Panc1 (cell line): ENCODE measurements around the gene MAMSTR. TPM values are rescaled to one million over a fixed set of nuclear protein-coding genes. Genes with fewer than 3 reads are reported as not detected.
"Not testable (repeated sequence)": the region's sequence is repeated elsewhere in the genome, so short reads cannot be mapped to it uniquely, and the experiment has no call there.

Experiments
- ATAC-seq: fragments of 200-7000 bp; cut with Tn5 transposase; 2 replicates; pipeline ENCODE4 v1.9.1; 2020; ENCODE audit warnings: mild to moderate bottlenecking, moderate library complexity
- BruUV-seq: library from RNA; stranded (reverse); fragments of 400-500 nt; replicated peaks from 2 replicates; lab custom pipeline; 2021; lab: Mats Ljungman, UMichigan
- CTCF ChIA-PET: fragments of 300-600 bp; sonication (Branson Sonifier 250); formaldehyde crosslinking; loops from one replicate; lab custom pipeline; 2022; ENCODE audit warnings: antibody characterized with exemption; lab: Charles Lee
- POLR2A ChIA-PET: fragments of 300-600 bp; sonication (Branson Sonifier 250); formaldehyde crosslinking; loops from one replicate; lab custom pipeline; 2022; ENCODE audit warnings: antibody characterized with exemption; lab: Charles Lee
- DNase-seq: peaks from one replicate; pipeline ENCODE4 v3.0.0-alpha.2; 2010; ENCODE audit warnings: low read depth, low spot score
- H3K27ac ChIP-seq: 2 replicates; pipeline ENCODE4 v1.5.1; 2011; ENCODE audit warnings: mild to moderate bottlenecking, low read length, inconsistent platforms
- H3K27me3 ChIP-seq: fragments of 200-500 bp; sonication (Bioruptor generic); 2 replicates; pipeline ENCODE4 v1.6.0; 2014; ENCODE audit warnings: low read length, inconsistent platforms; ENCODE audit not compliant: control insufficient read depth, insufficient read depth
- H3K36me3 ChIP-seq: fragments of 200-500 bp; sonication (Bioruptor generic); 2 replicates; pipeline ENCODE4 v1.5.1; 2014; ENCODE audit warnings: inconsistent platforms, mild to moderate bottlenecking, low read length, moderate library complexity; ENCODE audit not compliant: control insufficient read depth, insufficient read depth
- H3K4me1 ChIP-seq: 2 replicates; pipeline ENCODE4 v1.5.1; 2011; ENCODE audit warnings: inconsistent platforms, mild to moderate bottlenecking, low read length, moderate library complexity; ENCODE audit not compliant: control insufficient read depth, insufficient read depth
- H3K4me3 ChIP-seq, 2 experiments: 2 replicates each; pipeline ENCODE4 v1.5.1; 2011 to 2012; ENCODE audit warnings: low read depth in 2 of 2, low read length in 2 of 2, mild to moderate bottlenecking in 2 of 2, inconsistent platforms in 1 of 2, moderate library complexity in 1 of 2
- H3K9me3 ChIP-seq: fragments of 200-500 bp; sonication (Bioruptor generic); 2 replicates; pipeline ENCODE4 v1.5.1; 2014; ENCODE audit warnings: low read depth, mild to moderate bottlenecking, inconsistent platforms, low read length, moderate library complexity; ENCODE audit not compliant: control insufficient read depth, insufficient read depth
- CTCF ChIP-seq: fragments of 450-650 bp; IDR thresholded peaks from 2 replicates; pipeline ENCODE4 v1.5.1; 2017; ENCODE audit warnings: mild to moderate bottlenecking
- POLR2AphosphoS5 ChIP-seq: IDR thresholded peaks from 2 replicates; pipeline ENCODE4 v1.6.1; 2012; ENCODE audit warnings: mild to moderate bottlenecking, low read depth, low read length, moderate library complexity
- SIN3A ChIP-seq: IDR thresholded peaks from 2 replicates; pipeline ENCODE4 v1.6.1; 2012; ENCODE audit warnings: low read depth, mild to moderate bottlenecking, low read length, moderate library complexity, borderline replicate concordance; ENCODE audit not compliant: insufficient read depth
- TCF7L2 ChIP-seq: IDR thresholded peaks from 2 replicates; pipeline ENCODE4 v1.6.1; 2011; ENCODE audit warnings: mild to moderate bottlenecking, low read depth, low read length, inconsistent platforms
- in situ Hi-C: cut with HindIII; loops from 2 replicates; pipeline ENCODE4 v1.10.0; 2016; ENCODE audit warnings: low sequenced_read_pairs, low pct_unique_long_range_greater_than_20kb
- intact Hi-C: fragments of 100-400 bp; cut with micrococcal nuclease; formaldehyde crosslinking; loops from one replicate; pipeline ENCODE4 v1.10.0; 2022; ENCODE audit not compliant: unreplicated experiment
- total RNA-seq: library from RNA; stranded (reverse); gene quantifications from one replicate; pipeline ENCODE4 v1.2.1, GENCODE V29; 2021; ENCODE audit not compliant: unreplicated experiment
- TF ChIP-seq, protein P1 (sequence below), 2 experiments: IDR thresholded peaks; 2 replicates each; pipeline ENCODE4 v1.6.1; 2011 to 2012; ENCODE audit warnings: low read depth in 2 of 2, control low read depth in 1 of 2, low read length in 1 of 2, mild to moderate bottlenecking in 1 of 2, moderate library complexity in 1 of 2; ENCODE audit not compliant: insufficient read depth in 1 of 2

The MAMSTR gene
- total RNA-seq, 1 experiment from 2014 or later = 3.3 TPM

GRCh38 chr19:48689449-48689848 is 30.1 kb downstream of the MAMSTR start:
- ChIA-PET CTCF (no interaction called here), POLR2A (no interaction called here)
- BruUV-seq = no TSS peak
- no peak for ATAC-seq
- no peak for DNase-seq
- intact Hi-C loops (no loop called here), in situ Hi-C loops (no loop called here)
- H3K27ac ChIP-seq = no peak overlapping the region
- TF ChIP-seq TCF7L2 = no peak
- TF ChIP-seq CTCF = no peak
- no peak for TF ChIP-seq SIN3A
- TF ChIP-seq, protein P1, sequence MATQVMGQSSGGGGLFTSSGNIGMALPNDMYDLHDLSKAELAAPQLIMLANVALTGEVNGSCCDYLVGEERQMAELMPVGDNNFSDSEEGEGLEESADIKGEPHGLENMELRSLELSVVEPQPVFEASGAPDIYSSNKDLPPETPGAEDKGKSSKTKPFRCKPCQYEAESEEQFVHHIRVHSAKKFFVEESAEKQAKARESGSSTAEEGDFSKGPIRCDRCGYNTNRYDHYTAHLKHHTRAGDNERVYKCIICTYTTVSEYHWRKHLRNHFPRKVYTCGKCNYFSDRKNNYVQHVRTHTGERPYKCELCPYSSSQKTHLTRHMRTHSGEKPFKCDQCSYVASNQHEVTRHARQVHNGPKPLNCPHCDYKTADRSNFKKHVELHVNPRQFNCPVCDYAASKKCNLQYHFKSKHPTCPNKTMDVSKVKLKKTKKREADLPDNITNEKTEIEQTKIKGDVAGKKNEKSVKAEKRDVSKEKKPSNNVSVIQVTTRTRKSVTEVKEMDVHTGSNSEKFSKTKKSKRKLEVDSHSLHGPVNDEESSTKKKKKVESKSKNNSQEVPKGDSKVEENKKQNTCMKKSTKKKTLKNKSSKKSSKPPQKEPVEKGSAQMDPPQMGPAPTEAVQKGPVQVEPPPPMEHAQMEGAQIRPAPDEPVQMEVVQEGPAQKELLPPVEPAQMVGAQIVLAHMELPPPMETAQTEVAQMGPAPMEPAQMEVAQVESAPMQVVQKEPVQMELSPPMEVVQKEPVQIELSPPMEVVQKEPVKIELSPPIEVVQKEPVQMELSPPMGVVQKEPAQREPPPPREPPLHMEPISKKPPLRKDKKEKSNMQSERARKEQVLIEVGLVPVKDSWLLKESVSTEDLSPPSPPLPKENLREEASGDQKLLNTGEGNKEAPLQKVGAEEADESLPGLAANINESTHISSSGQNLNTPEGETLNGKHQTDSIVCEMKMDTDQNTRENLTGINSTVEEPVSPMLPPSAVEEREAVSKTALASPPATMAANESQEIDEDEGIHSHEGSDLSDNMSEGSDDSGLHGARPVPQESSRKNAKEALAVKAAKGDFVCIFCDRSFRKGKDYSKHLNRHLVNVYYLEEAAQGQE (IDR thresholded peaks at IDR 0.05; ENCODE audit: insufficient read depth in 1 of 2, low read depth in 2 of 2, low read length in 1 of 2) = no peak
- no peak for TF ChIP-seq POLR2AphosphoS5
- H3K4me1 ChIP-seq = no peaks in the 10 kb centered on the region
- no peaks in the 10 kb centered on the region for H3K36me3 ChIP-seq
- H3K4me3 ChIP-seq = no peak overlapping the region
- no peaks in the 10 kb centered on the region for H3K9me3 ChIP-seq
- no peaks in the 10 kb centered on the region for H3K27me3 ChIP-seq

GRCh38 chr19:48687776-48688175 is 31.7 kb downstream of the MAMSTR start:
- Histone ChIP-seq H3K27ac (no peak overlapping the region), H3K4me1 (no peaks in the 10 kb centered on the region), H3K27me3 (no peaks in the 10 kb centered on the region), H3K9me3 (no peaks in the 10 kb centered on the region), H3K4me3 (no peak overlapping the region), H3K36me3 (no peaks in the 10 kb centered on the region)
- in situ Hi-C loops = no loop called here
- DNase-seq (no peak), ATAC-seq (no peak)
- TF ChIP-seq SIN3A (no peak), POLR2AphosphoS5 (no peak), TCF7L2 (no peak), CTCF (no peak)
- TF ChIP-seq, protein P1 (IDR thresholded peaks at IDR 0.05; ENCODE audit: insufficient read depth in 1 of 2, low read depth in 2 of 2, low read length in 1 of 2) = no peak
- CTCF ChIA-PET = interaction anchor here (0.5 kb wide), 1 partner anchor 28 kb away, joined by 9 read pairs; no protein-coding TSS in a partner anchor
- POLR2A ChIA-PET = interaction anchor here (0.6 kb wide), 2 partner anchors 19 to 35 kb away, joined by 3 to 11 read pairs; no protein-coding TSS in a partner anchor
- BruUV-seq = no TSS peak
- intact Hi-C loops = no loop called here

DNA sequence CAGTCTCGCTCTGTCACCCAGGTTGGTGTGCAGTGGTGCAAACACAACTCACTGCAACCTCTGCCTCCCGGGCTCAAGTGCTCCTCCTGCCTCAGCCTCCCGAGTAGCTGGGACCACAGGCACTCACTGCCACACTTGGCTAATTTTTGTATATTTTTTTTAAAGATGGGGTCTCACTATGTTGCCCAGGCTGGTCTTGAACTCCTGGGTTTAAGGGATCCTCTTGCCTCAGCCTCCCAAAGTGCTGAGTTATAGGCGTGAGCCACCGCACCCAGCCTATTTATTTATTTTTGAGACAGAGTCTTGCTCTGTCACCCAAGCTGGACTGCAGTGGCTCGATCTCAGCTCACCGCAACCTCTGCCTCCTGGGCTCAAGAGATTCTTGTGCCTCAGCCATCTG is 32.9 kb downstream of the MAMSTR start:
- H3K27me3 ChIP-seq, in situ Hi-C loops, H3K27ac ChIP-seq, H3K4me1 ChIP-seq, intact Hi-C loops, H3K4me3 ChIP-seq, DNase-seq, H3K9me3 ChIP-seq, POLR2A ChIA-PET, ATAC-seq, CTCF ChIA-PET, H3K36me3 ChIP-seq, BruUV-seq: not testable (repeated sequence)
